Tibial artery (tissue), 4 donors: ENCODE data around the gene FOXO6.

Experiments used
- DNase-seq, 2 donors: peaks; one replicate each; pipeline ENCODE4 v3.0.0-alpha.2; 2019
- H3K27ac ChIP-seq, 2 donors: fragments of 200-600 bp; sonication (generic) in 1 of 2; 1 replicate in 1 of 2; 2 replicates in 1 of 2; pipeline ENCODE4 v1.5.1; 2018 to 2019; ENCODE audit warnings: mild to moderate bottlenecking in 1 of 2
- H3K27me3 ChIP-seq, 2 donors: fragments of 200-600 bp; sonication (generic) in 1 of 2; one replicate each; pipeline versions ENCODE4 v1.5.1 to v1.6.0; 2016 to 2019
- H3K36me3 ChIP-seq, 3 donors: fragments of 200-600 bp; sonication (generic) in 2 of 3; one replicate each; pipeline ENCODE4 v1.5.1; 2016 to 2019; ENCODE audit warnings: mild to moderate bottlenecking in 2 of 3
- H3K4me1 ChIP-seq, 4 donors: fragments of 200-600 bp; sonication (generic) in 2 of 4; 1 replicate in 3 of 4; 2 replicates in 1 of 4; pipeline ENCODE4 v1.5.1; 2016 to 2019
- H3K4me3 ChIP-seq, 2 donors: fragments of 200-600 bp; sonication (generic) in 1 of 2; 1 replicate in 1 of 2; 2 replicates in 1 of 2; pipeline ENCODE4 v1.5.1; 2018 to 2019; ENCODE audit warnings: mild to moderate bottlenecking in 2 of 2
- H3K9me3 ChIP-seq, 3 donors: fragments of 200-600 bp; sonication (generic) in 1 of 3; one replicate each; pipeline ENCODE4 v1.5.1; 2016 to 2019
- CTCF ChIP-seq, 2 experiments: fragments of 200-600 bp in 1 of 2; fragments of 450-650 bp in 1 of 2; IDR thresholded peaks; one replicate each; pipeline ENCODE4 v1.5.1; 2017 to 2019; ENCODE audit warnings: antibody characterized with exemption in 2 of 2, mild to moderate bottlenecking in 1 of 2, moderate library complexity in 1 of 2
- intact Hi-C: fragments of 100-400 bp; cut with DNase I; formaldehyde crosslinking; loops from one replicate; pipeline ENCODE4 v1.15.0; 2023; ENCODE audit warnings: low total_unique reads

FOXO6 gene

GRCh38 chr1:41377397-41377796 is 16.2 kb downstream of the FOXO6 start:
- no peak for DNase-seq
- intact Hi-C loops: no loop called here
- no peak overlapping the region for H3K27ac ChIP-seq
- no peak for TF ChIP-seq CTCF (IDR thresholded peaks at IDR 0.05)
- H3K27me3 ChIP-seq: peaks cover 0 to 8% of the 10 kb centered on the region in 2 donors
- H3K9me3 ChIP-seq: no peaks in the 10 kb centered on the region
- peaks cover 0 to 29% (median 19%) of the 10 kb centered on the region in 4 donors for H3K4me1 ChIP-seq
- no peak overlapping the region for H3K4me3 ChIP-seq
- H3K36me3 ChIP-seq: peaks cover 0 to 18% (median 0%) of the 10 kb centered on the region in 3 donors

- TF ChIP-seq CTCF (IDR thresholded peaks at IDR 0.05): no peak
- DNase-seq: no peak
- Histone ChIP-seq H3K9me3 (no peaks in the 10 kb centered on the region), H3K4me1 (peaks cover 0 to 35% (median 25%) of the 10 kb centered on the region in 4 donors), H3K4me3 (no peak overlapping the region), H3K27ac (no peak overlapping the region), H3K36me3 (peaks cover 0 to 18% (median 0%) of the 10 kb centered on the region in 3 donors), H3K27me3 (peaks cover 0 to 1% of the 10 kb centered on the region in 2 donors)
- intact Hi-C loops: no loop called here
Measured at GRCh38 chr1:41378222-41378621, 17.0 kb downstream of the FOXO6 start.

DNA sequence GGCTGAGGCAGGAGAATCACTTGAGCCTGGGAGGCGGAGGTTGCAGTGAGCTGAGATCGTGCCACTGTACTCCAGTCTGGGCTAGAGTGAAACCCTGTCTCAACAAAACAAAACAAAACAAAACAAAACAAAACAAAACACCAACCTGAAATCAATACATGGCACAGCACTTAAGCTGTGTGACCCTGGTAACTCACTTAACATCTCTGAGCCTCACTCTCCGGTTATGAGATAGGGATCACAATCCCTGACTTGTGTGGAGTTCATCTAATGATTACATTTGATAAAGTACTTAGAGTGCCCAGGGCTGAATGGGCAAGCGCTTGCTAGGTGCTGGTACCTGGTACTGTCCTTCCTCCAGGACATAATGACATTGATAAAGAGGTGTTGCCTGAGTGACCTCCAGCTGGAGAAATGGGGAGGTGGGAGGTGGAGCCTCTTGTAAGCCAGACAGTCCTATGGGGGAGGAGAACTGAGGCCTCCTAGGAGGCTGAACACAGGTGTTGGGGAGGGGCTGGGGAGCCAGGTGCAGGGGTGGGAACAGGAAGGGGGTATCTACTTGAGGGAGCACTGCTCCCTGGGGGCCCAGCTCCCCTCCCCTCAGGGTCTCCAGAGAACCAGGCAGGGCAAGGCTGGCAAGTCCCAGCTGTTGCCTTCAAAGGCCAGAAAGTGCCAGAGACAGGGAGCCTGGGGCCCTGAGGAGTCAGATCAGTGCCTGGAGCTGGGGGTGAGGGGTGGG is 17.9 kb downstream of the FOXO6 start:
- H3K27ac ChIP-seq: peak overlapping the region; percentile 99

GRCh38 chr1:41379738-41380130 is 18.5 kb downstream of the FOXO6 start:
- no peak overlapping the region for H3K4me3 ChIP-seq
- peaks cover 0 to 18% (median 0%) of the 10 kb centered on the region in 3 donors for H3K36me3 ChIP-seq
- intact Hi-C loops: loop anchor here (2.0 kb wide), 1 partner anchor 13 kb away; no protein-coding TSS in a partner anchor
- DNase-seq: no peak
- H3K27me3 ChIP-seq: no peaks in the 10 kb centered on the region
- peaks cover 0 to 40% (median 30%) of the 10 kb centered on the region in 4 donors for H3K4me1 ChIP-seq
- peak overlapping the region; percentile 99 for H3K27ac ChIP-seq
- no peak for TF ChIP-seq CTCF (IDR thresholded peaks at IDR 0.05)
- H3K9me3 ChIP-seq: no peaks in the 10 kb centered on the region

More for the DNA sequence above, 17.9 kb downstream of the FOXO6 start:
- H3K9me3 ChIP-seq: no peaks in the 10 kb centered on the region
- no peaks in the 10 kb centered on the region for H3K27me3 ChIP-seq
- peaks cover 0 to 40% (median 30%) of the 10 kb centered on the region in 4 donors for H3K4me1 ChIP-seq
- no peak for TF ChIP-seq CTCF (IDR thresholded peaks at IDR 0.05)
- peaks cover 0 to 18% (median 0%) of the 10 kb centered on the region in 3 donors for H3K36me3 ChIP-seq
- no peak overlapping the region for H3K4me3 ChIP-seq
- intact Hi-C loops: no loop called here
- no peak for DNase-seq

DNA sequence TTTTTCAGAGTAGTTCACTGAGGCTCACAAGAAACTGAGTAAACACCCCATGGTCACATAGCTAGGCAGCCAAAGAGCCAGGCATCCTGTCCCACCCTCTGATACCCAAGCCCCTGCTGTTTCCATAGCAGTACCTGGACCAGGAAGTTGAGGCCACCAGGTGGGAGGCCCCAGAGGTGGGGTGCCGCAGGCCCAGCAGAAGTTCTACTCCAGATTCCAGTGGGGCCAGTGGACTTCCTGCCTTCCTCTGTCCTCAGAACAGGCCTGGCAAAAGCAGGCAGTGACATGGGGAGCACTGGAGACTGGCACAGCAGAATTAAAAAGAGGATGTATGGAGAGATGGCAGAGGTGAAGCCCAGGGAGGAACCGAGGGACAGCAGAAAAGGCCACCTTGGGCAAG is 19.0 kb downstream of the FOXO6 start:
- peaks cover 0 to 18% (median 0%) of the 10 kb centered on the region in 3 donors for H3K36me3 ChIP-seq
- no peak for TF ChIP-seq CTCF (IDR thresholded peaks at IDR 0.05)
- H3K27ac ChIP-seq: peak overlapping the region; percentile 99
- H3K27me3 ChIP-seq: no peaks in the 10 kb centered on the region
- H3K4me3 ChIP-seq: no peak overlapping the region
- intact Hi-C loops: loop anchor here (2.0 kb wide), 1 partner anchor 13 kb away; no protein-coding TSS in a partner anchor
- no peaks in the 10 kb centered on the region for H3K9me3 ChIP-seq
- no peak for DNase-seq
- peaks cover 0 to 41% (median 30%) of the 10 kb centered on the region in 4 donors for H3K4me1 ChIP-seq
